ENCODE data around the gene MVB12B.

Gene MVB12B

GRCh38 chr9:126503333-126504085, 176.9 kb downstream of the MVB12B start:
- Histone ChIP-seq H3K4me1 (ENCODE audit: insufficient read depth, poor library complexity, severe bottlenecking) (no peaks in the 10 kb centered on the region), H3K4me3 (ENCODE audit: severe bottlenecking) (no peak overlapping the region), H3K36me3 (ENCODE audit: low read depth) (no peaks in the 10 kb centered on the region), H3K27me3 (ENCODE audit: insufficient read depth, poor library complexity, severe bottlenecking) (no peaks in the 10 kb centered on the region), H3K27ac (ENCODE audit: poor library complexity, severe bottlenecking) (no peak overlapping the region), H3K9me3 (ENCODE audit: severe bottlenecking) (no peaks in the 10 kb centered on the region)
- TF ChIP-seq CTCF (IDR thresholded peaks at IDR 0.05; ENCODE audit: poor library complexity, severe bottlenecking), result no peak
- ATAC-seq (ENCODE audit: low read depth), result no peak
- peak; percentile 57 for DNase-seq (ENCODE audit: low spot score)

- Histone ChIP-seq H3K27ac (ENCODE audit: poor library complexity, severe bottlenecking) (no peak overlapping the region), H3K9me3 (ENCODE audit: severe bottlenecking) (no peaks in the 10 kb centered on the region), H3K4me1 (ENCODE audit: insufficient read depth, poor library complexity, severe bottlenecking) (no peaks in the 10 kb centered on the region), H3K36me3 (ENCODE audit: low read depth) (no peaks in the 10 kb centered on the region), H3K4me3 (ENCODE audit: severe bottlenecking) (no peak overlapping the region), H3K27me3 (ENCODE audit: insufficient read depth, poor library complexity, severe bottlenecking) (no peaks in the 10 kb centered on the region)
- peak; percentile 35 for DNase-seq (ENCODE audit: low spot score)
- no peak for TF ChIP-seq CTCF (IDR thresholded peaks at IDR 0.05; ENCODE audit: poor library complexity, severe bottlenecking)
- ATAC-seq (ENCODE audit: low read depth), result no peak
These were observed 177.7 kb downstream of the MVB12B start for GRCh38 chr9:126504086-126504976.

GRCh38 chr9:126504977-126505455, 178.4 kb downstream of the MVB12B start:
- DNase-seq (ENCODE audit: low spot score), result peak; percentile 40
- H3K9me3 ChIP-seq (ENCODE audit: severe bottlenecking), result no peaks in the 10 kb centered on the region
- no peaks in the 10 kb centered on the region for H3K36me3 ChIP-seq (ENCODE audit: low read depth)
- ATAC-seq (ENCODE audit: low read depth), result no peak
- TF ChIP-seq CTCF (IDR thresholded peaks at IDR 0.05; ENCODE audit: poor library complexity, severe bottlenecking), result no peak
- H3K27me3 ChIP-seq (ENCODE audit: insufficient read depth, poor library complexity, severe bottlenecking), result no peaks in the 10 kb centered on the region
- no peak overlapping the region for H3K4me3 ChIP-seq (ENCODE audit: severe bottlenecking)
- no peaks in the 10 kb centered on the region for H3K4me1 ChIP-seq (ENCODE audit: insufficient read depth, poor library complexity, severe bottlenecking)
- no peak overlapping the region for H3K27ac ChIP-seq (ENCODE audit: poor library complexity, severe bottlenecking)

GRCh38 chr9:126505697-126506346, 179.2 kb downstream of the MVB12B start:
- Histone ChIP-seq H3K27me3 (ENCODE audit: insufficient read depth, poor library complexity, severe bottlenecking) (no peaks in the 10 kb centered on the region), H3K9me3 (ENCODE audit: severe bottlenecking) (no peaks in the 10 kb centered on the region), H3K36me3 (ENCODE audit: low read depth) (no peaks in the 10 kb centered on the region), H3K27ac (ENCODE audit: poor library complexity, severe bottlenecking) (no peak overlapping the region), H3K4me3 (ENCODE audit: severe bottlenecking) (no peak overlapping the region), H3K4me1 (ENCODE audit: insufficient read depth, poor library complexity, severe bottlenecking) (no peaks in the 10 kb centered on the region)
- ATAC-seq (ENCODE audit: low read depth), result no peak
- peak; percentile 11 for DNase-seq (ENCODE audit: low spot score)
- no peak for TF ChIP-seq CTCF (IDR thresholded peaks at IDR 0.05; ENCODE audit: poor library complexity, severe bottlenecking)

Measured in RWPE2 (cell line).